ENCODE data around the gene TNRC6B. TPM values are rescaled to one million over a fixed set of nuclear protein-coding genes. Genes with fewer than 3 reads are reported as not detected.
"Not testable (repeated sequence)": the region's sequence is repeated elsewhere in the genome, so short reads cannot be mapped to it uniquely, and the experiment has no call there.

Gene TNRC6B
- polyA plus RNA-seq, 1 donor from 2014 or later = 7.6 TPM

GRCh38 chr22:40377931-40378330 lies 200.2 kb downstream of the TNRC6B start:
- no peak for TF ChIP-seq MXI1 (conservative IDR thresholded peaks at IDR 0.05; ENCODE audit: poor library complexity, severe bottlenecking)
- no peak for TF ChIP-seq SMC3 (conservative IDR thresholded peaks at IDR 0.05; ENCODE audit: poor library complexity)
- no peak for TF ChIP-seq RAD21 (conservative IDR thresholded peaks at IDR 0.05)
- no peak for TF ChIP-seq EZH2 (IDR thresholded peaks at IDR 0.05; ENCODE audit: borderline replicate concordance, insufficient read depth, low read length, poor library complexity, severe bottlenecking)
- TF ChIP-seq POLR2AphosphoS5 (IDR thresholded peaks at IDR 0.05) = no peak
- no peak for TF ChIP-seq EP300 (conservative IDR thresholded peaks at IDR 0.05; ENCODE audit: poor library complexity, severe bottlenecking)
- no peak for TF ChIP-seq TAF1 (IDR thresholded peaks at IDR 0.05; ENCODE audit: low read depth)
- no peak for TF ChIP-seq REST (IDR thresholded peaks at IDR 0.05; ENCODE audit: borderline replicate concordance)
- H4K20me1 ChIP-seq (ENCODE audit: insufficient read depth) = no peaks in the 10 kb centered on the region
- H3K4me2 ChIP-seq (ENCODE audit: low read length) = no peak overlapping the region
- no peaks in the 10 kb centered on the region for H3K9me2 ChIP-seq (ENCODE audit: insufficient read depth, low read length)
- no peaks in the 10 kb centered on the region for H3F3A ChIP-seq (ENCODE audit: insufficient read depth, low read length, poor library complexity, severe bottlenecking)
- no peaks in the 10 kb centered on the region for H3K79me2 ChIP-seq (replicated peaks; ENCODE audit: insufficient read depth, low read length)
- H3K9ac ChIP-seq (ENCODE audit: low read length) = no peak overlapping the region
- no peak overlapping the region for H3K4me3 ChIP-seq (ENCODE audit: low read length)
- H3K9me3 ChIP-seq (ENCODE audit: low read length) = no peaks in the 10 kb centered on the region
- H3K27me3 ChIP-seq (ENCODE audit: insufficient read depth, low read depth, low read length) = no peaks in the 10 kb centered on the region
- no peaks in the 10 kb centered on the region for H3K36me3 ChIP-seq (ENCODE audit: insufficient read depth, low read length)
- no peak overlapping the region for H3K27ac ChIP-seq (ENCODE audit: low read length)
- no peak overlapping the region for H2AFZ ChIP-seq (ENCODE audit: low read depth, low read length)

GRCh38 chr22:40378448-40378847 lies 200.7 kb downstream of the TNRC6B start:
- not testable (repeated sequence) for H3K27ac ChIP-seq (ENCODE audit: low read length); H3K9me2 ChIP-seq (ENCODE audit: insufficient read depth, low read length); H3K4me3 ChIP-seq (ENCODE audit: low read length); H3F3A ChIP-seq (ENCODE audit: insufficient read depth, low read length, poor library complexity, severe bottlenecking); H3K9ac ChIP-seq (ENCODE audit: low read length); H3K4me2 ChIP-seq (ENCODE audit: low read length); H3K27me3 ChIP-seq (ENCODE audit: insufficient read depth, low read depth, low read length); H3K9me3 ChIP-seq (ENCODE audit: low read length); H2AFZ ChIP-seq (ENCODE audit: low read depth, low read length); H3K36me3 ChIP-seq (ENCODE audit: insufficient read depth, low read length); H3K79me2 ChIP-seq (replicated peaks; ENCODE audit: insufficient read depth, low read length); H4K20me1 ChIP-seq (ENCODE audit: insufficient read depth)

GRCh38 chr22:40381461-40381860 lies 203.7 kb downstream of the TNRC6B start:
- no peaks in the 10 kb centered on the region for H3K27me3 ChIP-seq (ENCODE audit: insufficient read depth, low read depth, low read length)
- no peak overlapping the region for H3K4me2 ChIP-seq (ENCODE audit: low read length)
- no peaks in the 10 kb centered on the region for H3K79me2 ChIP-seq (replicated peaks; ENCODE audit: insufficient read depth, low read length)
- no peaks in the 10 kb centered on the region for H3F3A ChIP-seq (ENCODE audit: insufficient read depth, low read length, poor library complexity, severe bottlenecking)
- no peak overlapping the region for H3K4me3 ChIP-seq (ENCODE audit: low read length)
- H3K9ac ChIP-seq (ENCODE audit: low read length) = no peak overlapping the region
- no peak overlapping the region for H3K27ac ChIP-seq (ENCODE audit: low read length)
- TF ChIP-seq CTCF (IDR thresholded peaks at IDR 0.05; ENCODE audit: poor library complexity, severe bottlenecking) (no peak), EZH2 (IDR thresholded peaks at IDR 0.05; ENCODE audit: borderline replicate concordance, insufficient read depth, low read length, poor library complexity, severe bottlenecking) (no peak), EP300 (conservative IDR thresholded peaks at IDR 0.05; ENCODE audit: poor library complexity, severe bottlenecking) (no peak), MXI1 (conservative IDR thresholded peaks at IDR 0.05; ENCODE audit: poor library complexity, severe bottlenecking) (no peak)
- no peaks in the 10 kb centered on the region for H4K20me1 ChIP-seq (ENCODE audit: insufficient read depth)
- H2AFZ ChIP-seq (ENCODE audit: low read depth, low read length) = no peak overlapping the region
- no peaks in the 10 kb centered on the region for H3K36me3 ChIP-seq (ENCODE audit: insufficient read depth, low read length)
- no peaks in the 10 kb centered on the region for H3K9me2 ChIP-seq (ENCODE audit: insufficient read depth, low read length)
- H3K9me3 ChIP-seq (ENCODE audit: low read length) = no peaks in the 10 kb centered on the region

Measured in neural cell (in vitro differentiated cells).